Measurements from ENCODE around the gene P2RY13.

Gene P2RY13

GRCh38 chr3:151319628-151320027 lies 9.7 kb downstream of the P2RY13 start:
- no peak for DNase-seq

GRCh38 chr3:151318991-151319390 lies 10.4 kb downstream of the P2RY13 start:
- DNase-seq, result no peak

DNA sequence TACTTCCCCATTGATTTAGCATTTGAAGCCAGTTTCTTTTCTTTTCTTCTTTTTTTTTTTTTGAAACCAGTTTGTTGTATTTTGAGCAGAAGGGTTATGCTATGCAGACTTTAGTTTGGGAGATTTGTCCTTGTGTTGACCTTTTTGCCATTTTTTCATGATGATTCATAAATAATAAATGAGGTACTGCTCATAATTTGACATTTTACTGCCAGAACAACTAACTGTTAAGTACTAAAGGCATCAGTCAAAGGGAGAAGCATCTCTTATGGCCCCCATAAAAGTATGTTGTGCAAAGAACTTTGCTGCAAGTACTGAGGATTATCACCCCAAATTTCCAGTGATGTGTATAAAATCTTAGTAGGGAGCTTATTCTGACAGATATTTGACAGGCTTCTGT lies 11.0 kb downstream of the P2RY13 start:
- DNase-seq, result no peak

GRCh38 chr3:151316267-151316991 lies 12.9 kb downstream of the P2RY13 start, which contains the start of gene GPR87:
Gene GPR87 (minus strand): TSS chr3:151316820. CDS start chr3:151300100, 16,720 bp downstream.
- no peak for DNase-seq

DNA sequence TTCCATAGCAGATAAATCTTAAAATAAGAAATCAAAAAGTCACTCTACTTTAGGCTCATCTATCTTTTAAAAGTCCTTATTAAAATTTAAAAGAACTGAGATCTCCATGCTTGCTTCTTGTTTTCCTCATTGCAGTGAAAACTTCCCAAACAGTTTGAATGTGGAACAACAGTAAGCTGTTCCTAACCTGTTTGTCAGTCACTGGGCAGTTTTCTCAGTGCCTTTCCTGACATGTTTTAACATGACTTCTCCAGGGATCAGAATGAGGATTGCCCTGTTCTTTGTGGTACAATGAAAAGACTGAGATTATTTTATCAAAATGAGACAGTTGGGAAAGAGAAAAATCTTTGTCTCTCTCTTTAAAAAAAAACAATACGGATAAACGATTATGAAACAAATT lies 13.5 kb downstream of the P2RY13 start:
- no peak for DNase-seq

DNA sequence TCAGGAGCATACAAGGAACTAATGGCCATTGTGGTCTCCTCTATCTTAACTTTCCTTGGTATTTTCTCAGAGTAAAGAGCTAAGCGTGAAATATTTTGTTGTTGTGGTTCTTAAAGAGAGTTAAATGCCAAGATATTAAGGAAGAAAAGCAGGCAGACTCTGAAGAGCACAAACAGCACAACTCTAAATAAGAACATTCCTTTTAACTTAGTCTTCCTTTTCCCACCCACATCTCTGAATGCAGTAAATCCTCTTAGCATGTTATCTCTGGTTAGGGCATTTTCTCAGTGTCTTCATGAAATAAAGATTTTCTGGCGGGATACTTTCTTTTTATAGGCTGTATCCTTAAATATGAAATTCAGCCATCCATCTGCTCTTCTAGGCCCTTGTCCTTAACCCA lies 14.2 kb downstream of the P2RY13 start:
- DNase-seq, result no peak

- DNase-seq, result no peak
Measured at GRCh38 chr3:151314593-151314992, 14.8 kb downstream of the P2RY13 start.

DNA sequence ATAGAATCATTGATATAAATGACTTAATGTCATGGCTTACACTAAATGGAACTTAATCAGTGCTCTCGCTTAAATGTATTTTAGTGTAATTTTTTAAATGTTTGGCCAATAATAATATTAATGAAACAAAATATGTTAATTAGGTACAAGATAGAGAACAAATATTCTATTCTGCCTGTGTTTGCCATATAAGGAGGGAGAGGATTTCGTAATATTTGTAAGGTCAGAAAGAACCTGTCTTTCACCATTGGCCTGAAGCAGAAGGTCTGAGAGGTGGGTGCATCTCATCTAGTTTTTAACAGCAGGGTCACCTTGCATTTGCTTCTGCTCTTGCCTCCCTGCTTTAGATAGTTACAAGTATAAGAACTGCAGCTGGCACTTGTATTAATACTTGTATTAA lies 15.2 kb downstream of the P2RY13 start:
- DNase-seq, result no peak

DNA sequence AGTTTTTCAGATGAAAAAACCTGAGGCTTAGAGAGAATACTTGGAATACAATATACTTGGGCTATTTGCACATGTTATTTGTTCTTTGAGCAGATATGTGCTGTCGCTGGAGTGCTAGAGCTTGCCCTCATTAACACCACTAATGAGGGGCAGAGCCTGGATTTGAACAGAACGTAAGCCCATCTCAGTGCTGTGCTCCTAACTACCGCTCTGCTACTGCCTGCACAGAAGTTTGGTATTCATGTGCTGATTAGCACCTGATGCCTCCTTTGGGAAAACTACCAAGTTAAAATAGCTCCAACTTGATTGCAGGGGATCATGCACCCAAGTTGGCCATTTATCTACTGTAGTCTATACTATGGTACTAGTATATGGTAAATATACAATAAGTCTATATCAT lies 16.4 kb downstream of the P2RY13 start:
- DNase-seq, result no peak

DNA sequence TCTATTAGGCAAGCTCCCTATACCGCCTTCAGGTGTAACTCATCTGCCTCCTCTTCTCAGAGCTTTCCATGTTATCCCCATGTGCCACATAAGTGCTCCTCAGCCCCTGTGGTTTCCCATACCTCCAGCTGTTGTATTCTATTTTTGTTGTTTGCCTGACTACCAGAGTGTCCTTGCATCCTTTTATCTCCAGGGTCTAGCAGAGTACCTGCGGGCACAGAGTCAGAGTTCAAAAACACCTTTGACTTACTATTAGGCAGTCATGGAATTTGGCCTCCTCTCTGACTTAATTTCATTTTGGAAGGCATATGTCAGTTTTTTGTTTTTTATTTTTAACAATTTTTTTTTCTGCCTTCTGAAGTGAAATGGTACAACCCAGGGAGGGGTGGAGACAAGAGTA lies 19.8 kb downstream of the P2RY13 start:
- DNase-seq, result no peak

GRCh38 chr3:151307583-151308488 lies 21.5 kb downstream of the P2RY13 start:
- no peak for DNase-seq

- DNase-seq, result no peak
Measured at GRCh38 chr3:151307131-151307530, 22.2 kb downstream of the P2RY13 start.

DNA sequence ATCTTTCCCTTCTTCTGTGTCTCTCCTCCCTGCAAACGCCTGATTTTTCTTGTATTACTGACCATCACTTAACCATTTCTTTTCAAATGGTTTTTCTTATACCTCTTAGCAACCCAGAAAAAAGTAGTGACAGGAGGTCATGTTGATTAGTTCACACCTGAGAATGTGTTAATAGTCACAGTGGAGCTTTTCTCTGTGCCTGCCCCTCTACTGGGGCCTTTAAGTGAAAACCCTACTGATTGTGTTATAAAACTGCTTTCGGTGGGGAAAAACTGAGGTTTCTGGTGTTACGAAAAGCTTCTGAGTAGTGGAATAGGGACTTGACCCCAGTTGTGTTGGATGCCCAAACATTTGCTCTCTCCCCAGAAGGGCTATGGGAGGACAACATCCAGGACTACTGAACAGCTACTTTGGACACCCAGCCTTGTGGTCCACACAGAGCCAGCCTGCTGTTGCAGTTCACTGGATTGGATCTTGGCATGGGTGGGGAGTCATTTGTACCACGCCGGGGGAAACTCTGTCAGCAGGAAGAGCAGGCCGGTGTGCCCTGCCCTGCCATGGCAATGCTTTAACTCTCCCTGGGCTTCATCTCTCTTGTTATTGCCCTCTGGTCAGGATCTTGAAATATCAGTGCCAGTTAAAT lies 23.1 kb downstream of the P2RY13 start:
- DNase-seq, result no peak

DNA sequence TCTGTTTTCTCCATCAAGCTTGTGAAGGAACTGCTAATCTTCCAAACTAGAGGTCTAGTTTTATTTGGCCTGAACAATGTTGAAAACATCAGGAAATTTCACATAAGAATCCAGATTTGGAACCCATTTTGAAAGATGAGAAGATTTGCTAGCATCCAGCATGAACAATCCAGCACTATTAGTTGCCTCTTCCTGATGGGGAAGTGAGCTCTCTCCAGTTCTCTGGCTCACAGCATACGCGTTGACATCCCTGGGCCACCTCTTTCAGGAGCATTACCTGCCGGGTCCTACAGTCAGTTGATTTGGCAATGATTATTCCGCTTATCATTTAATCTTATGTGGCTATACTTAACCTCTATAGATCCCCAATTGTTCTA lies 23.6 kb downstream of the P2RY13 start:
- no peak for DNase-seq

DNA sequence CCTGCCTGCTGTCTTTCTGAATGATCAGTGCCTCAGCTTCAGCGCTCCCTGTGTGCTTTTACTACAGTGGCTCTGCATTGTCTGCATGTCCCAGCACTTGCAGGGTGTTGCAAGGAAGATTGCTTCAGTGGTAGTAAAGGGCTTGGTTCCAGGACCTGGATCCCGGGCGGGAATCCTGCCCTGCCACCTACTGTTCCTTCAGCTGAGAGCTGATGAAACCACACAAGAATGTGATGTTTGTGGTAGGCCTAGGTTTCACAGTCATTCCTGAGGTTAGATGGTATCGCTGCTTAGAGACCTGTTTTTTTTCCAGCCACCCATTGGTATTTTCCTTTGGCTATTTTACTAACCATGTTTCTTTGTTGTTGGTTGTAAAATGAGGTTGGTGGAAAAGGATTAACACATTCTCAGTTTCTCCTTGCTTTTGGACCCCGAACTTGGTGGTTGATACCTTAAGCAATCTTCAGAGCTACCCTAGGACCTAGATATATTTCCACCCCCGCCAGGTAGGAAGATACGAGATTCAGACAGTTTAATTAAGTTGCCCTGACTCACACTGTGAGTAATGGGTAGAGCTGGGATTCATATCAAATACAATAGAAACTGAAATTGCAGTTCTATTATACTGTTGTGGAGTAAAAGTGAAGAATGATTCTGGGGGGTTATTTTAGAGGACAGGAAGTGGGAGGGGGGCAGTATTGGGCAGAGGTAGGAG lies 24.1 kb downstream of the P2RY13 start:
- no peak for DNase-seq

DNA sequence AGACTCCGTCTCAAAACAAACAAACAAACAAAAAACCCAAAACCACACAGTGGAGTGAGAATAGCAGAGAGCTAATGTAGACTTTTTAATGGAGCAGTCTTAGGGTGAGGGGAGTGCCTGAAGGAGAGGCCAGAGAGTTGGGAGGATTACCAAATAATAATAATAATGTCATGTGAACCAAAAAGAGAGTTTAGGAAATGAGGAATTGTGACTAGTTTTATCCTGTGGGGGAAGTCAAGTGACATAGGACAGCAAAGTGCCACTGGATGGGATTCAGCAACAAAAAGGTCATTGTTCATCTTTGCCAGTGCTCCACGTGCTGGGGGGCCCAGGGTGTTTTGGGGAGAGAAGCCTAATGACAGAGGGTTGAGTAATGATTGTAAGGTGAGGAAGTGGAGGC lies 25.6 kb downstream of the P2RY13 start:
- DNase-seq, result no peak

GRCh38 chr3:151301787-151302186 lies 27.6 kb downstream of the P2RY13 start:
- no peak for DNase-seq

GRCh38 chr3:151300539-151300938 lies 28.8 kb downstream of the P2RY13 start:
- no peak for DNase-seq

DNA sequence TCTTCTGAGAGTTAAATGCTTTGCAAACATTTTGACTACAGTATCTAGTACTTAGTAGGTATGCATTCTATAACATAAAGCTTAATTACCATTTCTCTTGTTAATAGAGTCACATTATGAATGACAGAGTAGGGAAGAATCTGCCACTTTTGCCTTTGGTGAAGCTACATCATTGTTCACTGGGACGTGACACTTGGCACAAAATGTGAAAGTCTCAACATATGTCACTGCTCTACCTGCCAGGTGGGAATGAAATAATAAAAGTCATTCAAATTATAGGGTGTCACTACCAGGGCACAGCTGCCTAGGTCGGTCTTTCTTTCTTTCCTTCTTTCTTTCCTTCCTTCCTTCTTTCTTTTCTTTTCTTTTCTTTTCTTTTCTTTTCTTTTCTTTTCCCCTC lies 30.3 kb downstream of the P2RY13 start:
- no peak for DNase-seq

DNA sequence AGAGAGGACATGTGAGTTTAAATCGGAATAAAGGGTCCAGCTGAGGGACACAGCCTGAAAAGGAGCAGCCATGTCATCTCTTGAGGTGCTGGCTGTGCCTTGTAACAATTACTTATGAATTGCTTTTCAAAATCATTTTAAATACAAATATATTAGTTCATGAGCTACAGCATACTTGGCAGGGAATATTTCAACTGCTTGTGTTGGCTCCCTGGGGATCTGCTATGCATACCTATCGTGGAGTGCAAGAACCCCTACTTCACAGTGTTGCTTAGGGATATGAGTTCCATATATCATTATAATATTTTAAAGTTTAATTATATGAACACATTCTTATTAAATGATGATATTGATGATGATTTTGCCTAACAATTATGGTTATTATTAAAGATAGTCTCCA lies 31.9 kb downstream of the P2RY13 start:
- DNase-seq, result no peak

GRCh38 chr3:151296226-151296625 lies 33.1 kb downstream of the P2RY13 start:
- DNase-seq, result no peak

DNA sequence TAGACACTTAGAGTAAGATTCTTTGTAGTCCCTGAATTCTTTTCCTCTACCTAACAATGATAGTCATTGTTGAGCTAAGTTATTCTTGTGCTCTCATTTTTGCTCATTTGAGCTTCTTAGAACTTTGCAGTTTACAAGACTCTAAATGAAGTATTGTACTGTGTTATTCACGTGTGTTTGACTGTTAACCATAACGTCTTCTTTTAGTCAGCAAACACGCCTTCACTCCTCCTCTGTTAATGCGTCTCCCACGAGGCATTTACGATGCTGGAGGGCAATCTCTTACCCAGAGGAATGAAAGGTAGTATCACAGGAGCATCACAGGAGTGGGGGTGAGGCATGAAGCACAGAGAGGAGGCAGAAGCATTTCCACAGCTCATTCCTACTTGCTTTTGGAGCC lies 36.2 kb downstream of the P2RY13 start:
- DNase-seq, result no peak

DNA sequence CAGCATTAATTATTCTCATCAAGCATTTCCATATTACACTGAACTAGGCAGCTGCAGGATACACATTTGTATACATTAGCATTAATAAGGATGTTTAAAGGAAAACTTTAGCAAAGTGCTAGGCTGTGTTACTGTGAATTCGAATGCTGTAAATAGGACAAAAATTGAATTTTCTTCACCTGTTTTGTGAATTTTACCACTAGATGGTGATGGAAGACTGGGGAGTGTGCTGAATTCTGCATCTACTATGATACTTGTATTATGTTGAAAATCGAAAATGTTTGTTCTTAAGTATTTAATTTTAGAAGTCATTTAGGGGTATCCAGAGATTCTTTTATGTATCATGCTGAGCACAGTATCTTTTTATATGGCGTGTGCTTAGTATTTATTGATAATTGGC lies 38.7 kb downstream of the P2RY13 start:
- DNase-seq, result no peak

Measured in activated CD8-positive, alpha-beta memory T cell treated with anti-CD3 and anti-CD28 coated beads, Interleukin-2, amount 50 U/mL, for 4 hours (primary cell).